ENCODE results near the gene WNT1. TPM values are rescaled to one million over a fixed set of nuclear protein-coding genes. Genes with fewer than 3 reads are reported as not detected.

Gene WNT1
- total RNA-seq, 1 donor from 2014 or later = not detected

DNA sequence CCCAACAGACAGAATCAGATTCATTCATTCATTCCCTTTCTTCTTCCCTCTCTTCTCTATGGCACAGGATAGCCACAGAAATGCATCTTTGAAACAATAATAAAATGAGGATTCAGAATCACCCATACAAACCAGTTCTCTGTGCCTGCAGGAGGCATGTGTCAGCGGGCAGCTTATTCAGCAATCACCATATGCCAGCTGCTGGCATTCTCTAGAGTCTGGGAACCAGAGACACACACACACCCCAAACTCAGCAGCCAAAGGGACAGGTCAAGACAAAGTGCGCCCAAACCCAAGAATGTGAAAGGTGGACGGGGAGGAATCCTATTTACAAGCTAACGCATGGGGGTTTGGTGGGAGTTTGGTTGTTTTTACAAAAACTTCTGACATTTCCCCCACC, 34.9 kb upstream of the WNT1 start:
- Mint-ChIP-seq H3K4me1 (ENCODE audit: low read depth, unreplicated experiment) (peaks cover 13% of the 10 kb centered on the region), H3K9me3 (ENCODE audit: unreplicated experiment) (peaks cover 6% of the 10 kb centered on the region), H3K36me3 (ENCODE audit: unreplicated experiment) (no peaks in the 10 kb centered on the region), H3K27me3 (ENCODE audit: unreplicated experiment) (peaks cover 5% of the 10 kb centered on the region), H3K27ac (ENCODE audit: unreplicated experiment) (peak overlapping the region; percentile 75), H3K4me3 (ENCODE audit: unreplicated experiment) (peak overlapping the region; percentile 9)
- TF ChIP-seq, protein P1, sequence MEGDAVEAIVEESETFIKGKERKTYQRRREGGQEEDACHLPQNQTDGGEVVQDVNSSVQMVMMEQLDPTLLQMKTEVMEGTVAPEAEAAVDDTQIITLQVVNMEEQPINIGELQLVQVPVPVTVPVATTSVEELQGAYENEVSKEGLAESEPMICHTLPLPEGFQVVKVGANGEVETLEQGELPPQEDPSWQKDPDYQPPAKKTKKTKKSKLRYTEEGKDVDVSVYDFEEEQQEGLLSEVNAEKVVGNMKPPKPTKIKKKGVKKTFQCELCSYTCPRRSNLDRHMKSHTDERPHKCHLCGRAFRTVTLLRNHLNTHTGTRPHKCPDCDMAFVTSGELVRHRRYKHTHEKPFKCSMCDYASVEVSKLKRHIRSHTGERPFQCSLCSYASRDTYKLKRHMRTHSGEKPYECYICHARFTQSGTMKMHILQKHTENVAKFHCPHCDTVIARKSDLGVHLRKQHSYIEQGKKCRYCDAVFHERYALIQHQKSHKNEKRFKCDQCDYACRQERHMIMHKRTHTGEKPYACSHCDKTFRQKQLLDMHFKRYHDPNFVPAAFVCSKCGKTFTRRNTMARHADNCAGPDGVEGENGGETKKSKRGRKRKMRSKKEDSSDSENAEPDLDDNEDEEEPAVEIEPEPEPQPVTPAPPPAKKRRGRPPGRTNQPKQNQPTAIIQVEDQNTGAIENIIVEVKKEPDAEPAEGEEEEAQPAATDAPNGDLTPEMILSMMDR (IDR thresholded peaks at IDR 0.05; ENCODE audit: partially characterized antibody, unreplicated experiment) = no peak
- DNase-seq = no peak

DNA sequence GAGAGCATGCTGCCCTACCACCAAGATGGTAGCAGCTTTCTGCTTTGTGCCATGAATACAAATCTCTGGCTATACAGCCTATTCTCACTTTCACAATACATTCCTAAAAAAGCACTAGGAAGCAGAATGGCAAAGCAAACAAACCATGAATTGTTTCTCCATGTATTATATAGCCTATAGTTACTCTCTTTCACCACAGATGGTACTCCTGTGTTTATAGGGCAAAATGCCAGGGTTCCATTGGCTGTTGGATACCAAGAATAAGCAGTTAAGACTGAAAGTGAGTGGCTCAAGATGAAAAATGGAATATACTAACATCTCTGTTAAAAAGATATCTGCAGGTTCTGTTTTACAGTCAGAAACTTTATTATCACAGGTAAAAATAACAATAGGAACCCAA, 31.9 kb upstream of the WNT1 start:
- H3K27me3 Mint-ChIP-seq (ENCODE audit: unreplicated experiment) = peaks cover 5% of the 10 kb centered on the region
- H3K4me3 Mint-ChIP-seq (ENCODE audit: unreplicated experiment) = no peak overlapping the region
- TF ChIP-seq, protein P1 (IDR thresholded peaks at IDR 0.05; ENCODE audit: partially characterized antibody, unreplicated experiment) = no peak
- peaks cover 4% of the 10 kb centered on the region for H3K9me3 Mint-ChIP-seq (ENCODE audit: unreplicated experiment)
- H3K36me3 Mint-ChIP-seq (ENCODE audit: unreplicated experiment) = no peaks in the 10 kb centered on the region
- no peak overlapping the region for H3K27ac Mint-ChIP-seq (ENCODE audit: unreplicated experiment)
- no peak for DNase-seq
- peaks cover 13% of the 10 kb centered on the region for H3K4me1 Mint-ChIP-seq (ENCODE audit: low read depth, unreplicated experiment)

DNA sequence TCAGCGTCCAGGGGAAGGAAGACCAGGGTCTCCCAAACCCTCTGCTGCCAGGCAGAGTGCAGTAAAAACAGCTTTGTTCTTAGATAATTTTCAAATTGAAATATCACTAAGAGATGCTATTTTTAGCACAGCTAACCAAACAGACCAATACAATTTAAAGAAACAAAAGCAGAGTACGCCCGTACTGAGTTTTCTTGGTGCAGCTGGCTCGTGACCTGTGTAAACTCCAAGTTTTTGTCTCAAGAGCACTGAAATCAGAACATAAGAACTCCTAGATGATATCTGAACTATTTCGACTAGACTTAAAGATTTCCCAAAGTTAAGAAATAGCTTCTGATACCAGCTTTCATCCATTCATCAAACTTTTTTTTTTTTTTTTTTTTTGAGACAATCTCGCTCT, 31.2 kb upstream of the WNT1 start:
- peaks cover 5% of the 10 kb centered on the region for H3K27me3 Mint-ChIP-seq (ENCODE audit: unreplicated experiment)
- TF ChIP-seq, protein P1 (IDR thresholded peaks at IDR 0.05; ENCODE audit: partially characterized antibody, unreplicated experiment) = no peak
- peaks cover 13% of the 10 kb centered on the region for H3K4me1 Mint-ChIP-seq (ENCODE audit: low read depth, unreplicated experiment)
- no peak overlapping the region for H3K27ac Mint-ChIP-seq (ENCODE audit: unreplicated experiment)
- no peak for DNase-seq
- no peak overlapping the region for H3K4me3 Mint-ChIP-seq (ENCODE audit: unreplicated experiment)
- peaks cover 4% of the 10 kb centered on the region for H3K9me3 Mint-ChIP-seq (ENCODE audit: unreplicated experiment)
- no peaks in the 10 kb centered on the region for H3K36me3 Mint-ChIP-seq (ENCODE audit: unreplicated experiment)

DNA sequence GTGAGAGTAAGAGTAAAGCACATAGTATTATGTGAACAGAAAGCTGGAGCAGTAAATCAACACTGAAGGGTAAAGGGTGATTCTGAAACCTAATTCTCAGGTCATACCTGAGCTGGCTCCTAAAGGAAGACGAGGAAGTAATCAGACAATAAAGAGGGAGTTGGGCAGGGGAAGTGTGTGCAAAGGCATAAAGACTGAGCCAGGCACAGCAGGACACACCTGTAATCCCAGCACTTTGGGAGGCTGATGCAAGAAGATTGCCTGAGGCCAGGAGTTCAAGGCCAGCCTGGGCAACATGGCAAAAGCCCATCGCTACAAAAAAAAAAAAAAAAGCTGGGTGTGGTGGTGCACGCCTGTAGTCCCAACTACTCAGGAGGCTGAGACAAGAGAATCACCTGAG, 30.4 kb upstream of the WNT1 start:
- Mint-ChIP-seq H3K36me3 (ENCODE audit: unreplicated experiment) (no peaks in the 10 kb centered on the region), H3K27me3 (ENCODE audit: unreplicated experiment) (peaks cover 3% of the 10 kb centered on the region), H3K9me3 (ENCODE audit: unreplicated experiment) (peaks cover 4% of the 10 kb centered on the region), H3K27ac (ENCODE audit: unreplicated experiment) (no peak overlapping the region), H3K4me3 (ENCODE audit: unreplicated experiment) (no peak overlapping the region), H3K4me1 (ENCODE audit: low read depth, unreplicated experiment) (peaks cover 13% of the 10 kb centered on the region)
- DNase-seq = no peak
- TF ChIP-seq, protein P1 (IDR thresholded peaks at IDR 0.05; ENCODE audit: partially characterized antibody, unreplicated experiment) = no peak

DNA sequence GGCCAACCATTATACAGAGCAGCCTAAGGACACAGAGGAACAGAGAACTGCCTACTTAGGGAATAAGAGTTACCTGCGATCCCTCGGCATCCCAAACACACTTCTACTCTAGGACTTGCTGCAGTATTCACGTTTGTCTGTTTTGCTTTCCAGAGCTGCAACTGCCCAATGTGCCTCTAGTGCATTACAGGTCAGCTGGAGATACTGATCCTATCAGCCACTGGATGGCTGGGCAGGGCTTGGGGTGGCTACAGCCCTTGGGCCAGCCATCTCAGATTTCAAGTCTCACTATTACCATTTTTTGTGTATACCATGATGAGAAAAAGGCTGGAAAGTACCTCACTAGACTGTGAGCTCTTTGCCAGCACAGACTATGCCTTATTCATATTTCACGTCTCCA, 25.4 kb upstream of the WNT1 start:
- no peak for DNase-seq
- H3K36me3 Mint-ChIP-seq (ENCODE audit: unreplicated experiment) = no peaks in the 10 kb centered on the region
- H3K27ac Mint-ChIP-seq (ENCODE audit: unreplicated experiment) = no peak overlapping the region
- peaks cover 15% of the 10 kb centered on the region for H3K4me1 Mint-ChIP-seq (ENCODE audit: low read depth, unreplicated experiment)
- H3K9me3 Mint-ChIP-seq (ENCODE audit: unreplicated experiment) = no peaks in the 10 kb centered on the region
- no peak overlapping the region for H3K4me3 Mint-ChIP-seq (ENCODE audit: unreplicated experiment)
- H3K27me3 Mint-ChIP-seq (ENCODE audit: unreplicated experiment) = no peaks in the 10 kb centered on the region
- TF ChIP-seq, protein P1 (IDR thresholded peaks at IDR 0.05; ENCODE audit: partially characterized antibody, unreplicated experiment) = no peak

Data from glutamatergic neuron (in vitro differentiated cells).